T-cell (primary cell): ENCODE results near the gene MEOX1. TPM values are rescaled to one million over a fixed set of nuclear protein-coding genes. Genes with fewer than 3 reads are reported as not detected.

Experiments used
- ATAC-seq, 4 experiments: fragments of 200-7000 bp in 3 of 4; fragments of 150-1000 bp in 1 of 4; cut with Tn5 transposase; replicated peaks in 1 of 4; 1 replicate in 3 of 4; 2 replicates in 1 of 4; pipeline ENCODE4 v1.10.0; 2021; ENCODE audit warnings: moderate library complexity in 3 of 4, mild to moderate bottlenecking in 2 of 4, moderate number of reproducible peaks in 1 of 4
- CTCF ChIA-PET, 2 donors: fragments of 300-600 bp; sonication (Branson Sonifier 250); formaldehyde crosslinking; loops; one replicate each; lab custom pipeline; 2022; ENCODE audit warnings: antibody characterized with exemption in 2 of 2; lab: Charles Lee
- POLR2A ChIA-PET, 2 donors: fragments of 300-600 bp; sonication (Branson Sonifier 250); formaldehyde crosslinking; loops; one replicate each; lab custom pipeline; 2022; ENCODE audit warnings: antibody characterized with exemption in 2 of 2; lab: Charles Lee
- DNase-seq, 35 experiments: peaks; one replicate each; pipeline versions ENCODE4 v3.0.0 to v3.0.0-alpha.2; 2013 to 2023
- H3K27ac ChIP-seq: one replicate; pipeline ENCODE4 v1.5.1; 2013; ENCODE audit warnings: low read length
- H3K27me3 ChIP-seq, 2 experiments: replicated peaks in 1 of 2; 1 replicate in 1 of 2; 2 replicates in 1 of 2; pipeline versions ENCODE4 v1.6.1 to v1.7.0; 2013; ENCODE audit warnings: low read length in 1 of 2, mixed read lengths in 1 of 2; ENCODE audit not compliant: control insufficient read depth in 2 of 2, insufficient read depth in 2 of 2; ENCODE audit errors: extremely low read depth in 1 of 2
- H3K36me3 ChIP-seq, 2 donors: 1 replicate in 1 of 2; 2 replicates in 1 of 2; pipeline versions ENCODE4 v1.6.1 to v1.7.0; 2013; ENCODE audit warnings: low read length in 1 of 2; ENCODE audit not compliant: control insufficient read depth in 2 of 2, insufficient read depth in 1 of 2; ENCODE audit errors: extremely low read depth in 1 of 2
- H3K4me1 ChIP-seq, 2 experiments: 1 replicate in 1 of 2; 2 replicates in 1 of 2; pipeline versions ENCODE4 v1.6.1 to v1.7.0; 2013; ENCODE audit warnings: low read length in 2 of 2, mixed read lengths in 1 of 2; ENCODE audit not compliant: insufficient read depth in 2 of 2, control insufficient read depth in 1 of 2; ENCODE audit errors: extremely low read depth in 1 of 2
- H3K4me3 ChIP-seq, 2 donors: 1 replicate in 1 of 2; 2 replicates in 1 of 2; pipeline versions ENCODE4 v1.5.1 to v1.7.0; 2013; ENCODE audit warnings: mild to moderate bottlenecking in 2 of 2, low read length in 1 of 2, moderate library complexity in 1 of 2; ENCODE audit not compliant: control insufficient read depth in 1 of 2; ENCODE audit errors: extremely low read depth in 1 of 2
- H3K9me3 ChIP-seq: 2 replicates; pipeline ENCODE4 v1.7.0; 2013
- H3K27ac Mint-ChIP-seq, 2 donors: one replicate each; pipeline ENCODE4 v1.8.0; 2020 to 2021; ENCODE audit warnings: mild to moderate bottlenecking in 2 of 2, mixed read lengths in 2 of 2
- H3K27me3 Mint-ChIP-seq, 2 donors: one replicate each; pipeline ENCODE4 v1.8.0; 2021 to 2022; ENCODE audit warnings: mixed read lengths in 2 of 2
- H3K36me3 Mint-ChIP-seq: one replicate; pipeline ENCODE4 v1.8.0; 2021; ENCODE audit warnings: mixed read lengths
- H3K4me1 Mint-ChIP-seq, 3 donors: one replicate each; pipeline ENCODE4 v1.8.0; 2020 to 2022; ENCODE audit warnings: mixed read lengths in 3 of 3, mild to moderate bottlenecking in 1 of 3
- H3K4me3 Mint-ChIP-seq, 3 donors: one replicate each; pipeline ENCODE4 v1.8.0; 2020 to 2022; ENCODE audit warnings: mild to moderate bottlenecking in 3 of 3, mixed read lengths in 3 of 3, moderate library complexity in 3 of 3
- H3K9me3 Mint-ChIP-seq, 3 donors: one replicate each; pipeline ENCODE4 v1.8.0; 2020 to 2022; ENCODE audit warnings: mixed read lengths in 3 of 3
- WGBS: methylation state at CpG from one replicate; pipeline ENCODE4 v1.1.5; 2013; ENCODE audit warnings: missing lambda C conversion rate; ENCODE audit not compliant: insufficient coverage; 5-methylcytosine and 5-hydroxymethylcytosine counted together
- total RNA-seq, 35 experiments: library from RNA in 6 of 35; stranded (reverse) in 6 of 35; fragments of 120-200 nt in 1 of 35; gene quantifications; one replicate each; pipeline versions ENCODE4 v1.2.1 to v1.2.4 and lab custom pipeline; 2013 to 2026

The MEOX1 gene
- total RNA-seq, 5 donors from 2014 or later (not counting 1 experiment from before 2014, with no cell fraction given), result 2.9 to 5.5 (median 3.6) TPM

DNA sequence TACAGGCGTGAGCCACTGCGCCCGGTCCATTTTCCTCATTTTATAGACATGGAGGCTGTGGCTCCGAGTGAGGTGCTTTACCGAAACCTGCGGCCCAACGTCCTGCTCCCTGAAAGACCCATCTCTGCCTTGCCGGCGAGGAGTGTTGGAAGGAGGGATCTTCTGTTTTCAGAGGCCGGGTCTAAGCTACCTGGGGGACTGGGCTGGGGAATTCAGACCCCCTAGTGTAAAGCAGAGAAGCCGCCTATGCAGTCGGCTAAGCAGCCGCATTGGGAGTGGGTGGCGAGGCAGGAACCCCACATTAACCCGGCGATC, 16.3 kb downstream of the MEOX1 start:
- Mint-ChIP-seq H3K4me3 (peak overlapping the region in 2 of 3 donors; percentile 4 to 25), H3K4me1 (peaks cover 12 to 34% (median 26%) of the 10 kb centered on the region in 3 donors)

DNA sequence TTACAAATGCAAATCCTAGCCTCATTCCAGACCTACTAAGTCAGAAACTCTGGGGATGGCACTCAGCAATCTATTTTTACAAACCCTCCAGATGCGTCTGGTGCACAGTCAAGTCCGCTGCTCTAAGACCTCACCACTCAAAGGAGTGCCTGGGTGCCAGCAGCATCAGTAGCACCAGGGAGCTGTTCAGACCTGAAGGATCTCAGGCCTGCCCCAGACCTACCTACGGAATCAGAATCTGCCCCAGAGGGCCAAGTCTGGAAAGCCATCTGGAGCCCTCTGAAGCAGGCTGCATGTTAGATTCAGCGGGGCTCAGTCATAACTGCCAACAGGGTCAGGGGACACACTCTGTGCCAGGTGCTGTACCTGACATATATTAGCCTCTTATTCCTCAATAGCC, 17.6 kb downstream of the MEOX1 start:
- no peak overlapping the region for H3K27ac ChIP-seq
- Mint-ChIP-seq H3K27me3 (peaks cover 12 to 29% of the 10 kb centered on the region in 2 donors), H3K4me3 (peak overlapping the region in 1 of 3 donors; percentile 4), H3K9me3 (no peaks in the 10 kb centered on the region), H3K36me3 (no peaks in the 10 kb centered on the region), H3K27ac (no peak overlapping the region), H3K4me1 (peaks cover 14 to 37% (median 27%) of the 10 kb centered on the region in 3 donors)
- ChIA-PET POLR2A (no interaction called here), CTCF (interaction anchor here in 1 of 2 donors (0.6 kb wide), 1 partner anchor 68 kb away, joined by 4 read pairs; no protein-coding TSS in a partner anchor)
- peaks cover 0 to 23% of the 10 kb centered on the region in 2 experiments for H3K27me3 ChIP-seq
- WGBS, result 95% methylated on average over 4 of the region's 4 CpGs
- peaks cover 19 to 22% of the 10 kb centered on the region in 2 experiments for H3K4me1 ChIP-seq
- ATAC-seq (no peak), DNase-seq (no peak)
- no peak overlapping the region for H3K4me3 ChIP-seq
- no peaks in the 10 kb centered on the region for H3K9me3 ChIP-seq
- H3K36me3 ChIP-seq, result no peaks in the 10 kb centered on the region

More for the DNA sequence above, 16.3 kb downstream of the MEOX1 start:
- Histone ChIP-seq H3K36me3 (no peaks in the 10 kb centered on the region), H3K27me3 (peaks cover 0 to 23% of the 10 kb centered on the region in 2 experiments), H3K27ac (no peak overlapping the region), H3K4me1 (peaks cover 16 to 22% of the 10 kb centered on the region in 2 experiments), H3K9me3 (no peaks in the 10 kb centered on the region), H3K4me3 (peak overlapping the region in 1 of 2 donors; percentile 33)
- Mint-ChIP-seq H3K27ac (no peak overlapping the region), H3K9me3 (no peaks in the 10 kb centered on the region), H3K36me3 (no peaks in the 10 kb centered on the region), H3K27me3 (peaks cover 12 to 29% of the 10 kb centered on the region in 2 donors)
- CTCF ChIA-PET, result no interaction called here
- WGBS, result 99% methylated on average over 9 of the region's 16 CpGs
- POLR2A ChIA-PET, result no interaction called here
- DNase-seq (no peak), ATAC-seq (no peak)

DNA sequence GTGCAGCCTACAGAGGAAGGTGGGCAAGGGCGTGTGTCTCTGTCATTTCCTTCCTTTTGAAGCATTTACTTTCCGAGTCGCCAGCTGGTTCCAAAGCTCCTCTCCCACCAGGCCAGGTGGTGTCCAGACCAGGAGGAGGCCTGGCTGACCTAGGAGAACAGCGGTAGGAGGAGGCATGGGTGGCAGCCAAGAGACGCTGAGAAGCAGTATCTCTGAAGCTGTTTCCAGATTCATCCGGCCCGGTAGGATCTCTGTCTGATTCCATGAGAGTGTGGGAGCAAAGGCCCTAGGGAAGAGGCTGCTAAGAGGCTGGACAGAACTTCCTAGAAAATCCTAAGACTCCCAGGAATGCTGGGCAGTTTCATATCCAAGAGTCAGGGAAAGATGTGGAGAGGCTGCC, 20.3 kb downstream of the MEOX1 start:
- peak overlapping the region in 2 of 3 donors; percentile 41 to 76 for H3K4me3 Mint-ChIP-seq

DNA sequence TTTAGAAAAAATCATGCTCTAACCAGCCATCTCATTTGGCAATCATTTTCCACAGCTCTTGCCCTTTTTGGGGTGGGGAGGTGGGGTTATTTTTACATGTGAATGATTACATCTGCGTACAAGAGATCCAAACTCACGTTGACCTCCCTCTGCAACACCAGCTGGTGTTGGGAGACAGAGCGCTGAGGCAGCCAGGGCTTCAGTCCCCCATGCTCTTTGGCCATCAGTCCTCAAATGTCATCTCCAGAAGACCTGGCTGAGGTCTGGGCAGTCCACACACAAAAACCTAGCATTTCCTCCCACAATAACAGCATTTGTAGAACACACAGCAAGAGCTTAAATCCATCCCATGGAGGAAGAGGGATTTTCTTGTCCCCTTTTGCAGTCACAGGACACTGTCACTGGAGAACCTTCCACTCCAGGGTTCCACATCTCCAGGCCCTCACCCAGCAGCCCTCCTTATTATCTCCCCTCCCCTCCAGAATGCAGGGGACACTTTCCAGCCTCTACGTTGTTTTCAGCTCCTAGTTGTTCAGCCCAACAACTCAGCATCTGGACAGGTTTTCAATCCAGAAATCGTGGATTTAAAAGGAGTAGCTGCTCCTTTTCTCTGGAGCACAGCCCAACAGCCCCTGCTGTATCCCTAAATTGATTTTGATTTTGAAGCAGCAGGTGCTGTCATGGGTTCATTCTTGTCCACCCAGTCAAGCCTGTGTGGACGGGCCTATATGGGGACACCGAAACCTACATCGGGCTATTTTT, 21.1 kb downstream of the MEOX1 start:
- DNase-seq, result no peak
- 93% methylated on average over 8 of the region's 8 CpGs for WGBS
- Histone ChIP-seq H3K36me3 (no peaks in the 10 kb centered on the region), H3K4me3 (peak overlapping the region in 1 of 2 donors; percentile 46), H3K4me1 (peaks cover 13 to 16% of the 10 kb centered on the region in 2 experiments), H3K9me3 (no peaks in the 10 kb centered on the region), H3K27ac (no peak overlapping the region), H3K27me3 (peaks cover 0 to 6% of the 10 kb centered on the region in 2 experiments)
- Mint-ChIP-seq H3K27ac (peak overlapping the region; percentile 47 to 62), H3K4me3 (peak overlapping the region in 1 of 3 donors; percentile 76), H3K27me3 (peaks cover 0 to 11% of the 10 kb centered on the region in 2 donors), H3K36me3 (no peaks in the 10 kb centered on the region), H3K9me3 (no peaks in the 10 kb centered on the region), H3K4me1 (peaks cover 13 to 19% (median 14%) of the 10 kb centered on the region in 3 donors)
- ChIA-PET CTCF (no interaction called here), POLR2A (no interaction called here)
- ATAC-seq, result no peak

More for the DNA sequence above, 20.3 kb downstream of the MEOX1 start:
- 51% methylated on average over 5 of the region's 7 CpGs for WGBS
- H3K9me3 Mint-ChIP-seq, result no peaks in the 10 kb centered on the region
- ATAC-seq (peak in 1 of 4 experiments; percentile 25), DNase-seq (peak in 1 of 35 experiments; percentile 2)
- Histone ChIP-seq H3K9me3 (no peaks in the 10 kb centered on the region), H3K27me3 (peaks cover 0 to 11% of the 10 kb centered on the region in 2 experiments), H3K36me3 (no peaks in the 10 kb centered on the region), H3K27ac (no peak overlapping the region), H3K4me3 (peak overlapping the region in 1 of 2 donors; percentile 46), H3K4me1 (peaks cover 17 to 19% of the 10 kb centered on the region in 2 experiments)
- no peaks in the 10 kb centered on the region for H3K36me3 Mint-ChIP-seq
- peak overlapping the region; percentile 78 to 84 for H3K27ac Mint-ChIP-seq
- peaks cover 0 to 14% of the 10 kb centered on the region in 2 donors for H3K27me3 Mint-ChIP-seq
- H3K4me1 Mint-ChIP-seq, result peaks cover 14 to 22% (median 14%) of the 10 kb centered on the region in 3 donors
- ChIA-PET POLR2A (no interaction called here), CTCF (no interaction called here)

DNA sequence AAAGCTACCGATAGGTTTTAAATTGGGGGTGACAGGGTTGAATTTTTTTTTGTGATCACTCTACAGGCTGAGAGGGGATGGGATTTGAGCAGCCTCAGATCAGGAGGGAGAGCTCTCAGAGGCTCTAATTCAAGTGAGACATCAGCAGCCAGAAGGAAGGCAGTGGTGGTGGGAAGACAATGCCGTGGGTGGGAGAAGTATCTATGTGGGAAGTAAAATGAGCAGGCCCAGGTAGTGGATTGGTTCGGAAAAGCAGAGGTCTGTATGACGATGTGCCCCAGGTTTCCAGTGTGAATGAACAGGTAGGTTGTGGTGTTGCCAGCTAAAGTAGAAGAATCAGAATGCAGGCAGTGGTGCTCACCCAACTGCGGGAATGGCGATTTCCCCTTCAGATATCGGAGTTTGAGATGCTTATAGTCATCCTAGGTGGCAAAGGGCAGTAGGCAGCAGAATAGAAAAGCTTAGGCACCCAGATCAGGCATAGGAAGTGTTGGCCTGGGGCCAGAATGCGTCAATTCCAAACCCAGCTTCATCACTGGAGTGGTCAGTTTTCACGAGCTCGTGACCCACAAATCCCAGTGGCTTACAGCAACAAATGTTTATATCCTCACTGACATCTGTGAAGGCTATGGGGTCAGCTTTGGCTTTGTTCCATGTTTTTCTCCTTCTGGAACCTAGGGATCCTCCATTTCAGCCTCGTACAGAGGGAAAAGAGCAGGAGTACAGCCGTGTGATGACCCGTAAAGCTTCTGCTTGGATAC, 24.0 kb downstream of the MEOX1 start:
- H3K9me3 Mint-ChIP-seq, result no peaks in the 10 kb centered on the region
- H3K27me3 Mint-ChIP-seq, result peaks cover 0 to 7% of the 10 kb centered on the region in 2 donors
- H3K4me3 Mint-ChIP-seq, result no peak overlapping the region
- no peak overlapping the region for H3K27ac ChIP-seq
- no peak overlapping the region for H3K27ac Mint-ChIP-seq
- DNase-seq (no peak), ATAC-seq (no peak)
- WGBS, result 87% methylated on average over 10 of the region's 13 CpGs
- ChIA-PET POLR2A (no interaction called here), CTCF (no interaction called here)
- no peaks in the 10 kb centered on the region for H3K36me3 Mint-ChIP-seq
- H3K4me3 ChIP-seq, result no peak overlapping the region
- peaks cover 9 to 13% of the 10 kb centered on the region in 2 experiments for H3K4me1 ChIP-seq
- H3K9me3 ChIP-seq, result no peaks in the 10 kb centered on the region
- H3K4me1 Mint-ChIP-seq, result peaks cover 11 to 17% (median 14%) of the 10 kb centered on the region in 3 donors
- peaks cover 0 to 3% of the 10 kb centered on the region in 2 experiments for H3K27me3 ChIP-seq
- no peaks in the 10 kb centered on the region for H3K36me3 ChIP-seq

DNA sequence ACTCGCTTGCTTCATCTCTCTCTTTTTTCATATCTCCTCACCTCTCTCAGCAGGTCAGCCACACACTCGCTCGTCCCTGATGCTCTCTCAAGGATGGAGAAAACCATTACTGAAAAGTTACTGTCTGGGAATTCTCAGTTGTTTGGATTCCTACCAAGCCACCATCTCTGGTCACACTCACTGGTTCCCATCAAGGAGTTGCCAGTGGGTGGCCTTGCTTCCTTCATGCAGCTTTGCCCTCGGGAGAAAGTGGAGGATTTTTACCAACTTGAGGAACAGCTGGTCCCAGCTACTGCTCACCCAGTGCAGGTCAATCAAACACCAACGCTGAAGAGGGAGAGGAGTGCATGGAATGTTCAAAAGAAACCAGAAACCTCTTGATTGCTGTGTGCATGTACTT, 25.3 kb downstream of the MEOX1 start:
- Histone ChIP-seq H3K4me1 (peaks cover 4 to 9% of the 10 kb centered on the region in 2 experiments), H3K36me3 (no peaks in the 10 kb centered on the region), H3K27me3 (peaks cover 0 to 3% of the 10 kb centered on the region in 2 experiments), H3K27ac (no peak overlapping the region), H3K9me3 (no peaks in the 10 kb centered on the region), H3K4me3 (no peak overlapping the region)
- H3K27ac Mint-ChIP-seq, result no peak overlapping the region
- WGBS, result no CpG with 5 or more reads among the region's 5 CpGs
- H3K9me3 Mint-ChIP-seq, result no peaks in the 10 kb centered on the region
- peaks cover 8 to 13% (median 12%) of the 10 kb centered on the region in 3 donors for H3K4me1 Mint-ChIP-seq
- DNase-seq (no peak), ATAC-seq (no peak)
- ChIA-PET CTCF (interaction anchor here in 1 of 2 donors (0.6 kb wide), 1 partner anchor 12 kb away, joined by 3 read pairs; no protein-coding TSS in a partner anchor), POLR2A (no interaction called here)
- H3K4me3 Mint-ChIP-seq, result no peak overlapping the region
- H3K36me3 Mint-ChIP-seq, result no peaks in the 10 kb centered on the region
- peaks cover 0 to 5% of the 10 kb centered on the region in 2 donors for H3K27me3 Mint-ChIP-seq
